HG03342 (cell line): ENCODE results near the gene LGALS9C.
A peak's percentile ranks its signal among the peaks of the same experiment; 100 is the strongest.
"Not testable (repeated sequence)": the region's sequence is repeated elsewhere in the genome, so short reads cannot be mapped to it uniquely, and the experiment has no call there.

ENCODE experiments used
- ATAC-seq: cut with Tn5 transposase; IDR thresholded peaks from one replicate; pipeline ENCODE4 v1.9.1; 2021; ENCODE audit warnings: mild to moderate bottlenecking, moderate library complexity; ENCODE audit not compliant: unreplicated experiment

The LGALS9C gene

GRCh38 chr17:18478362-18478761 lies 1.8 kb downstream of the LGALS9C start:
- ATAC-seq: not testable (repeated sequence)

GRCh38 chr17:18478977-18479595 lies 2.5 kb downstream of the LGALS9C start:
- ATAC-seq: not testable (repeated sequence)

- ATAC-seq: not testable (repeated sequence)
These were observed 5.2 kb downstream of the LGALS9C start for GRCh38 chr17:18481775-18482174.

- not testable (repeated sequence) for ATAC-seq
These were observed 9.4 kb downstream of the LGALS9C start for GRCh38 chr17:18485936-18486464.

GRCh38 chr17:18487633-18488032 lies 11.0 kb downstream of the LGALS9C start:
- not testable (repeated sequence) for ATAC-seq

- not testable (repeated sequence) for ATAC-seq
These were observed 12.0 kb downstream of the LGALS9C start for GRCh38 chr17:18488622-18489021.

- not testable (repeated sequence) for ATAC-seq
These were observed 13.4 kb downstream of the LGALS9C start for GRCh38 chr17:18490016-18490415.

GRCh38 chr17:18492712-18493480 lies 16.3 kb downstream of the LGALS9C start:
- peak; percentile 65 for ATAC-seq

- ATAC-seq: not testable (repeated sequence)
These were observed 17.7 kb downstream of the LGALS9C start for GRCh38 chr17:18494250-18494768.

- ATAC-seq: not testable (repeated sequence)
These were observed 20.5 kb downstream of the LGALS9C start for GRCh38 chr17:18497044-18497443.

- ATAC-seq: not testable (repeated sequence)
These were observed 22.5 kb downstream of the LGALS9C start for GRCh38 chr17:18499100-18499499.

GRCh38 chr17:18499756-18500155 lies 23.2 kb downstream of the LGALS9C start:
- not testable (repeated sequence) for ATAC-seq

GRCh38 chr17:18500281-18500680 lies 23.7 kb downstream of the LGALS9C start:
- ATAC-seq: not testable (repeated sequence)

- ATAC-seq: not testable (repeated sequence)
These were observed 24.2 kb downstream of the LGALS9C start for GRCh38 chr17:18500816-18501215.

- ATAC-seq: not testable (repeated sequence)
These were observed 26.6 kb downstream of the LGALS9C start for GRCh38 chr17:18503221-18503620.

GRCh38 chr17:18507729-18508128 lies 31.1 kb downstream of the LGALS9C start:
- not testable (repeated sequence) for ATAC-seq

- ATAC-seq: not testable (repeated sequence)
These were observed 32.1 kb downstream of the LGALS9C start for GRCh38 chr17:18508667-18509066.

GRCh38 chr17:18521100-18521499 lies 44.5 kb downstream of the LGALS9C start:
- not testable (repeated sequence) for ATAC-seq

- ATAC-seq: not testable (repeated sequence)
These were observed 48.4 kb downstream of the LGALS9C start for GRCh38 chr17:18525015-18525414.

GRCh38 chr17:18526168-18526800 lies 49.7 kb downstream of the LGALS9C start:
- ATAC-seq: not testable (repeated sequence)

- ATAC-seq: not testable (repeated sequence)
These were observed 50.8 kb downstream of the LGALS9C start for GRCh38 chr17:18527354-18527753.
